Measurements from ENCODE around the gene RNF31. TPM values are rescaled to one million over a fixed set of nuclear protein-coding genes. Genes with fewer than 3 reads are reported as not detected.

RNF31 gene
- total RNA-seq, 2 experiments from 2014 or later: 73.7 to 98.4 TPM

DNA sequence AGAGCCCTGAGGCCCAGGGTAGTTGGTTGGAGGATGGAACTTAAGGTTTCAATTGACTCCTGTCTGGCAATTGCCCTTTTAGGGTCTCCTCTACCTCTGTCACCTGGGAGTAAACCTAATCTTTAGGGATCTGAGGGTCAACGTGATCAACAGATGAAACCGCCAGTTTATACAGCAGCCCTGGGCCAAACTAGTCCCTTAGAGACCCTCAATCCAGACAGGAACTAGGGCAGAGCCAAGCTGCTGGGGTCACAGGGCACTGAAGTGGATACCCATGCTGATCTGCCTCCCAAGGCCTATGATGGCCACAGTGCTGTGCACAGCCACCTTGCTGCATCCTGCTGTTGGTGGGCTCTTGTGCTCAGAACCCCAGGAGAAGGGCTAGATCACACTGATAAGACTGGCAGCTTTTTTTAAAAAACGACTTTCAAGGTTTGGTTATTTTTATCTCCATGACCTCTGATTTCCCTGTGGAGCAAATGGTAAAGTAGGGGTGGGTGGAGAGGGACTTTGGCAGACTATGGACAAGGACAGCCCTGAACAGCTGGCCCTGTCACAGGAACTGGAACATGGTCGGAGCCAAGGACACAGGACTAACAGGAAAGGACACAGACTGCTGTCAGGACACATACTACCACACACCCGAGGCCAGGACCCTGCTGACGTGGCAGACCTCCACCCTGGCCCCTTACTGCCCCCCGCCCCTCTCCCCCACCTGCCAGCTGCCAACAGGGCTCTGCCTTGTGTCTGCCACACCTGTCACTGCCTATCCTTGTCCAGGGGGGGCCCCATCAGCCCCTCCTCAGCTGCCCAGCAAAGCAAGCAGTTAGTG is 16.4 kb upstream of the RNF31 start:
- peak overlapping the region; percentile 1 for H3K27ac Mint-ChIP-seq
- ChIA-PET POLR2A (no interaction called here), CTCF (interaction anchor here (0.6 to 1.0 kb wide), 5 partner anchors 9 to 1141 kb away, joined by 3 to 4 read pairs (median 3); no protein-coding TSS in a partner anchor)
- no peak overlapping the region for H3K4me3 Mint-ChIP-seq
- ATAC-seq (no peak), DNase-seq (no peak)
- intact Hi-C loops (cut with DNase I, micrococcal nuclease): no loop called here
- H3K4me1 Mint-ChIP-seq: peaks cover 23% of the 10 kb centered on the region
- no peaks in the 10 kb centered on the region for H3K9me3 Mint-ChIP-seq (ENCODE audit: low read depth)
- H3K36me3 Mint-ChIP-seq (ENCODE audit: low read depth): no peaks in the 10 kb centered on the region
- H3K27me3 Mint-ChIP-seq: no peaks in the 10 kb centered on the region

- H3K27ac Mint-ChIP-seq: peak overlapping the region; percentile 44
- intact Hi-C loops (cut with DNase I, micrococcal nuclease): no loop called here
- H3K4me1 Mint-ChIP-seq: peaks cover 23% of the 10 kb centered on the region
- POLR2A ChIA-PET: no interaction called here
- CTCF ChIA-PET: interaction anchor here (0.6 to 3.4 kb wide), 8 partner anchors 14 to 1142 kb away, joined by 3 to 15 read pairs (median 4); partner anchors contain the start of genes DCAF11, IRF9, NRL and RNF31
- no peak overlapping the region for H3K4me3 Mint-ChIP-seq
- DNase-seq (no peak), ATAC-seq (no peak)
- H3K36me3 Mint-ChIP-seq (ENCODE audit: low read depth): peaks cover 2% of the 10 kb centered on the region
- H3K9me3 Mint-ChIP-seq (ENCODE audit: low read depth): no peaks in the 10 kb centered on the region
- no peaks in the 10 kb centered on the region for H3K27me3 Mint-ChIP-seq
Observed at GRCh38 chr14:24131549-24131966, 15.7 kb upstream of the RNF31 start.

- intact Hi-C loops (cut with DNase I, micrococcal nuclease): no loop called here
- Mint-ChIP-seq H3K4me3 (no peak overlapping the region), H3K4me1 (peaks cover 25% of the 10 kb centered on the region), H3K27me3 (no peaks in the 10 kb centered on the region), H3K27ac (peak overlapping the region; percentile 80), H3K36me3 (ENCODE audit: low read depth) (peaks cover 8% of the 10 kb centered on the region), H3K9me3 (ENCODE audit: low read depth) (no peaks in the 10 kb centered on the region)
- no peak for ATAC-seq
- ChIA-PET POLR2A (interaction anchor here (2.1 kb wide), 1 partner anchor 18 kb away, joined by 5 read pairs; the partner anchor contains the start of genes DCAF11 and NRL), CTCF (interaction anchor here (0.7 to 3.4 kb wide), 9 partner anchors 8 to 620 kb away, joined by 3 to 15 read pairs (median 4); partner anchors contain the start of genes DCAF11, IRF9, NRL and RNF31)
- DNase-seq: peak; percentile 55
Observed at GRCh38 chr14:24132061-24132685, 15.1 kb upstream of the RNF31 start.

DNA sequence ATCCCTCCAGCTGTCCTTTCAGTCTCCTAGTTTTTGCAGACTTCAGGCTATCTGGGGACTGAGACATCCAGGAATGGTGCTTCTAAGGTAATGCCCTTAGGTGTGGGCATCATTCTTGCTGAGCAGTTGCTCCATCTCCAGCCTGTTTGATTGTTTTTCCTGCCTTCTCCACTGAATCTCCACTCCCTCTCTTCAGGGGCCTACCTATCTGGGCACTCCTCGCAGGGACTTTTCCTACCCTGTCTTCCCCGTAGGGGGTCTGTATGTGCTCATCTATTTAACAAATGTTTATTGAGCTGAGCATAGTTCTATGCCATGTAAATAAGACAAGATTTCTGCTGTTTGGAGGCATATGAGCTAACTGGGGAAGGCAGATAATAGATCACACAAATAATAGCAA is 14.3 kb upstream of the RNF31 start:
- POLR2A ChIA-PET: interaction anchor here (2.1 kb wide), 1 partner anchor 18 kb away, joined by 5 read pairs; the partner anchor contains the start of genes DCAF11 and NRL
- intact Hi-C loops (cut with DNase I, micrococcal nuclease): no loop called here
- H3K27ac Mint-ChIP-seq: peak overlapping the region; percentile 80

GRCh38 chr14:24133735-24134134 is 13.6 kb upstream of the RNF31 start:
- Mint-ChIP-seq H3K27me3 (no peaks in the 10 kb centered on the region), H3K27ac (no peak overlapping the region), H3K36me3 (ENCODE audit: low read depth) (peaks cover 22% of the 10 kb centered on the region), H3K4me1 (peaks cover 38% of the 10 kb centered on the region), H3K4me3 (no peak overlapping the region), H3K9me3 (ENCODE audit: low read depth) (no peaks in the 10 kb centered on the region)
- ChIA-PET POLR2A (interaction anchor here (0.6 to 2.1 kb wide), 4 partner anchors 19 to 65 kb away, joined by 3 to 8 read pairs (median 6); partner anchors contain the start of genes DCAF11 and NRL), CTCF (interaction anchor here (0.6 to 3.4 kb wide), 3 partner anchors 27 to 302 kb away, joined by 3 to 15 read pairs (median 3); partner anchors contain the start of gene IRF9)
- ATAC-seq: no peak
- intact Hi-C loops (cut with DNase I, micrococcal nuclease): no loop called here
- DNase-seq: no peak

More for the DNA sequence above, 14.3 kb upstream of the RNF31 start:
- no peaks in the 10 kb centered on the region for H3K9me3 Mint-ChIP-seq (ENCODE audit: low read depth)
- peaks cover 15% of the 10 kb centered on the region for H3K36me3 Mint-ChIP-seq (ENCODE audit: low read depth)
- no peak overlapping the region for H3K4me3 Mint-ChIP-seq
- ATAC-seq (no peak), DNase-seq (no peak)
- H3K27me3 Mint-ChIP-seq: no peaks in the 10 kb centered on the region
- CTCF ChIA-PET: interaction anchor here (0.6 to 3.4 kb wide), 7 partner anchors 14 to 81 kb away, joined by 3 to 15 read pairs (median 4); partner anchors contain the start of genes DCAF11, IRF9, NRL and RNF31
- peaks cover 31% of the 10 kb centered on the region for H3K4me1 Mint-ChIP-seq

- POLR2A ChIA-PET: interaction anchor here (0.6 to 3.1 kb wide), 8 partner anchors 11 to 470 kb away, joined by 3 to 35 read pairs (median 6); partner anchors contain the start of genes DCAF11, IPO4, IRF9 and NRL
- no peaks in the 10 kb centered on the region for H3K9me3 Mint-ChIP-seq (ENCODE audit: low read depth)
- ATAC-seq (peak; percentile 1), DNase-seq (peak; percentile 38)
- CTCF ChIA-PET: interaction anchor here (0.6 to 2.3 kb wide), 8 partner anchors 11 to 839 kb away, joined by 3 to 12 read pairs (median 5); partner anchors contain the start of genes CARMIL3, DCAF11, NRL and PSME2
- intact Hi-C loops (cut with DNase I, micrococcal nuclease): loop anchor here in 1 of 2 experiments (5.0 kb wide), 1 partner anchor 297 kb away; no protein-coding TSS in a partner anchor
- peaks cover 39% of the 10 kb centered on the region for H3K36me3 Mint-ChIP-seq (ENCODE audit: low read depth)
- no peaks in the 10 kb centered on the region for H3K27me3 Mint-ChIP-seq
- peaks cover 50% of the 10 kb centered on the region for H3K4me1 Mint-ChIP-seq
- H3K4me3 Mint-ChIP-seq: peak overlapping the region; percentile 92
- H3K27ac Mint-ChIP-seq: peak overlapping the region; percentile 92
Observed at GRCh38 chr14:24135584-24135833, 11.8 kb upstream of the RNF31 start.

- H3K27ac Mint-ChIP-seq: peak within 1 kb of the TSS; percentile 92
- CTCF ChIA-PET: interaction anchor here (0.8 to 2.3 kb wide), 9 partner anchors 10 to 300 kb away, joined by 3 to 12 read pairs (median 4); partner anchors contain the start of genes CARMIL3, CIDEB, DCAF11 and NRL
- POLR2A ChIA-PET: interaction anchor here (0.6 to 3.1 kb wide), 11 partner anchors 10 to 1373 kb away, joined by 3 to 35 read pairs (median 4); partner anchors contain the start of genes DCAF11, IPO4, IRF9 and NRL
- H3K9me3 Mint-ChIP-seq (ENCODE audit: low read depth): no peaks in the 10 kb centered on the region
- peaks cover 50% of the 10 kb centered on the region for H3K4me1 Mint-ChIP-seq
- peaks cover 45% of the 10 kb centered on the region for H3K36me3 Mint-ChIP-seq (ENCODE audit: low read depth)
- ATAC-seq (peak; percentile 95), DNase-seq (peak; percentile 98)
- intact Hi-C loops (cut with DNase I, micrococcal nuclease): loop anchor here (1.0 to 5.0 kb wide), 9 partner anchors 10 to 296 kb away; partner anchors contain the start of genes DCAF11 (in 2 of the 2), IPO4 (in 2 of the 2), NRL (in 2 of the 2) and CHMP4A (in 1 of the 2)
- H3K27me3 Mint-ChIP-seq: no peaks in the 10 kb centered on the region
- H3K4me3 Mint-ChIP-seq: peak within 1 kb of the TSS; percentile 92
Observed at GRCh38 chr14:24135834-24136683, 11.2 kb upstream of the RNF31 start, which contains the start of gene PSME1. Gene PSME1, plus strand, starts transcription at chr14:24136194. Its CDS starts 69 bp downstream, at chr14:24136263.

GRCh38 chr14:24136684-24137528 is 10.4 kb upstream of the RNF31 start:
- H3K27ac Mint-ChIP-seq: peak overlapping the region; percentile 91
- intact Hi-C loops (cut with DNase I, micrococcal nuclease): loop anchor here (1.0 to 5.0 kb wide), 9 partner anchors 9 to 295 kb away; partner anchors contain the start of genes DCAF11 (in 2 of the 2), IPO4 (in 2 of the 2), NRL (in 2 of the 2) and CHMP4A (in 1 of the 2)
- no peaks in the 10 kb centered on the region for H3K27me3 Mint-ChIP-seq
- no peak for ATAC-seq
- DNase-seq: peak; percentile 44
- CTCF ChIA-PET: interaction anchor here (0.7 to 2.5 kb wide), 9 partner anchors 10 to 299 kb away, joined by 3 to 14 read pairs (median 5); partner anchors contain the start of genes CIDEB, DCAF11, IRF9 and MDP1
- H3K36me3 Mint-ChIP-seq (ENCODE audit: low read depth): peaks cover 47% of the 10 kb centered on the region
- H3K4me1 Mint-ChIP-seq: peaks cover 50% of the 10 kb centered on the region
- peak overlapping the region; percentile 92 for H3K4me3 Mint-ChIP-seq
- no peaks in the 10 kb centered on the region for H3K9me3 Mint-ChIP-seq (ENCODE audit: low read depth)
- POLR2A ChIA-PET: interaction anchor here (0.6 to 3.1 kb wide), 7 partner anchors 9 to 1374 kb away, joined by 3 to 35 read pairs (median 4); partner anchors contain the start of genes DCAF11, IRF9, NRL and PSME2
